Immature natural killer cell (primary cell): ENCODE measurements around the gene ALKBH1. TPM values are rescaled to one million over a fixed set of nuclear protein-coding genes. Genes with fewer than 3 reads are reported as not detected.

Source experiments
- DNase-seq, 3 donors: peaks; one replicate each; pipeline ENCODE4 v3.0.0; 2022; ENCODE audit warnings: mixed read lengths in 1 of 3
- H3K27ac Mint-ChIP-seq, 6 donors: one replicate each; pipeline ENCODE4 v1.8.0; 2020; ENCODE audit warnings: mixed read lengths in 6 of 6, mild to moderate bottlenecking in 5 of 6, inconsistent platforms in 4 of 6, moderate library complexity in 3 of 6
- H3K27me3 Mint-ChIP-seq, 3 donors: one replicate each; pipeline ENCODE4 v1.8.0; 2020 to 2021; ENCODE audit warnings: low read depth in 3 of 3, mild to moderate bottlenecking in 3 of 3, mixed read lengths in 3 of 3, moderate library complexity in 3 of 3, inconsistent platforms in 1 of 3
- H3K36me3 Mint-ChIP-seq, 3 donors: one replicate each; pipeline ENCODE4 v1.8.0; 2020; ENCODE audit warnings: mixed read lengths in 3 of 3, inconsistent platforms in 2 of 3, mild to moderate bottlenecking in 2 of 3
- H3K4me1 Mint-ChIP-seq, 2 donors: one replicate each; pipeline ENCODE4 v1.8.0; 2020; ENCODE audit warnings: inconsistent platforms in 2 of 2, mild to moderate bottlenecking in 2 of 2, mixed read lengths in 2 of 2, moderate library complexity in 1 of 2
- H3K4me3 Mint-ChIP-seq, 5 donors: one replicate each; pipeline ENCODE4 v1.8.0; 2020; ENCODE audit warnings: mild to moderate bottlenecking in 5 of 5, mixed read lengths in 5 of 5, inconsistent platforms in 3 of 5, moderate library complexity in 3 of 5
- H3K9me3 Mint-ChIP-seq, 6 donors: one replicate each; pipeline ENCODE4 v1.8.0; 2020; ENCODE audit warnings: mild to moderate bottlenecking in 6 of 6, mixed read lengths in 6 of 6, inconsistent platforms in 4 of 6, moderate library complexity in 3 of 6
- polyA plus RNA-seq, 3 donors: library from polyadenylated mRNA; unstranded; fragments of 300-500 nt; fragmentation: Illumina TruSeq; gene quantifications; one replicate each; pipeline ENCODE4 v1.2.3, GENCODE V29; 2021

ALKBH1 gene
- polyA plus RNA-seq, 3 donors from 2014 or later, result 3.3 to 6.2 (median 4.3) TPM

DNA sequence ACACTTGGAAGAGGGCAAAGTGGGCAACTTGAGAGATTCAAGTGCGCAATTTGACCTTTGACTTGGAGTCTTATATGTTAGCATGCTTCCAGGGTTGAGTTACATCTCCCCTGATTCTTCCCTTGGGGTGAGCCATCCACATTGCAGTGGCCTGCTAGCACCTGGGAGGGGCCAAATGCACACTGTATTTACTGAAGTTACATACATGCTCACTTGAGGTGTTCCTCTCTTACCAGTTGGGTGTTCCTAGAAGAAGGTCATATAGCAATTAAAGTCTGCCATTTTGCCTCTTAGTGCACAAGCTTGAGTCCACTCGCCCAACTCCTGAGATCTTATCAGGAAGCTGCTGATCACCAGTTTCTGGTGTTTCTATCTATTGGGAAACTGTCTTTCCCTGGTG is 77.7 kb downstream of the ALKBH1 start:
- no peak overlapping the region for H3K27ac Mint-ChIP-seq
- DNase-seq, result no peak

DNA sequence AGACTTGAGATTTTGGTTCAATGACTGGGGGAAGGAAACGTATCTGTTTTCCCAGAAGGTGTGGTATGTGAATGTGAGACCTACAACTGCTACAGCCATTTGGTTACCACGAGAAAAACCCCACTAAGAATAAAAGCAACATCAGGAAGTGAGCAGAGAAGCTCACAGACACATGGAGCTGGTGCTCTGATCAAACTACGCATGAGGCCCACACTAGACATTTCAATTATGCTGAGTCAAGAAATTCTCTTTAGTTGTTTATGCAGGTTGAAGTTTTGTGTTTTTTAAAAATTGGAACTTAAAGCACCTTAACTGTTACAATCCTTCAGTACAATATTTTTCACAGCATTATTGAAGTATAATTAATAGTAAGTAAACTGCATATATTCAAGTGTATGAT is 82.5 kb downstream of the ALKBH1 start:
- Mint-ChIP-seq H3K27me3 (peaks cover 3 to 7% (median 4%) of the 10 kb centered on the region in 3 donors), H3K27ac (no peak overlapping the region), H3K4me1 (peaks cover 2 to 14% of the 10 kb centered on the region in 2 donors), H3K36me3 (no peaks in the 10 kb centered on the region), H3K4me3 (no peak overlapping the region), H3K9me3 (peaks cover 0 to 7% (median 0%) of the 10 kb centered on the region in 6 donors)
- no peak for DNase-seq

More for the DNA sequence above, 77.7 kb downstream of the ALKBH1 start:
- Mint-ChIP-seq H3K27me3 (peaks cover 2 to 7% (median 2%) of the 10 kb centered on the region in 3 donors), H3K4me1 (peaks cover 0 to 2% of the 10 kb centered on the region in 2 donors), H3K9me3 (peaks cover 0 to 7% (median 0%) of the 10 kb centered on the region in 6 donors), H3K36me3 (no peaks in the 10 kb centered on the region), H3K4me3 (no peak overlapping the region)

DNA sequence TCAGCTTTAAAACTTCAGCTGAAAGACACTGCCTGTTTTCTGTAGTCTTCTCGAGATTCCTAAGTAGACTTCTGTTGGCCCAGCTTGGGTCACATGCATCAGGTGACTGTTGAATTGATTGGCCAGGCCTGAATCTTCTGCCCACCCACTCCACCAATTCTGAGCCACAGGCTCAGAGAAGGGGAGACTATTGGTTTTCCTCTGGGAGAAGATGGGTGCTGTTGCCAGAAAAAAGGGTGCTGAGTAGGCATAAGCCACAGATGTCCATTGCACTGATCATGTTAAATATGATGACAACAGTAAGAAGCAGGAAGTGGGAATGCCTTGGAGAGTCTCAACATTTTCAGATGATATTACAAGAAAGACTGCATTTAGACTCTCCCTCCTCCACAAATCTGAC is 84.6 kb downstream of the ALKBH1 start:
- Mint-ChIP-seq H3K27me3 (peaks cover 2 to 5% (median 4%) of the 10 kb centered on the region in 3 donors), H3K4me1 (peaks cover 2 to 14% of the 10 kb centered on the region in 2 donors), H3K9me3 (no peaks in the 10 kb centered on the region), H3K4me3 (no peak overlapping the region), H3K27ac (no peak overlapping the region), H3K36me3 (no peaks in the 10 kb centered on the region)
- no peak for DNase-seq

Other genes with a start within 250 kb of the ALKBH1 start
- 100 to 1,000 TPM in 2 of 3 donors, 10 to 100 TPM in 1; 94.2 to 149 (median 103) TPM for gene AHSA1, start 249.9 kb downstream of the ALKBH1 start, polyA plus RNA-seq
- not detected for gene ISM2, start 209.2 kb downstream of the ALKBH1 start, polyA plus RNA-seq
- 10 to 100 TPM; 25.2 to 35.2 (median 32.3) TPM for gene SPTLC2, start 91.4 kb downstream of the ALKBH1 start, polyA plus RNA-seq
- gene SLIRP, start 80 bp upstream of the ALKBH1 start, polyA plus RNA-seq, result 100 to 1,000 TPM; 184 to 228 (median 211) TPM
- 10 to 100 TPM; 57.0 to 82.9 (median 57.0) TPM for gene SNW1, start 53.1 kb upstream of the ALKBH1 start, polyA plus RNA-seq
- 10 to 100 TPM in 1 of 3 donors, 1 to 10 TPM in 2; 3.8 to 14.7 (median 8.7) TPM for gene ADCK1, start 92.1 kb upstream of the ALKBH1 start, polyA plus RNA-seq